Measurements from ENCODE around the gene MTHFR. TPM values are rescaled to one million over a fixed set of nuclear protein-coding genes. Genes with fewer than 3 reads are reported as not detected.
A peak's percentile ranks its signal among the peaks of the same experiment; 100 is the strongest.

Gene MTHFR
- total and polyA plus RNA-seq, 4 donors, result 5.5 to 29.0 (median 18.3) TPM

- Histone ChIP-seq H3K4me1 (ENCODE audit: control insufficient read depth in 4 of 4, insufficient read depth in 4 of 4, low read length in 3 of 4) (peaks cover 19 to 48% (median 37%) of the 10 kb centered on the region in 4 donors), H3K9me3 (ENCODE audit: control insufficient read depth in 4 of 4, low read length in 3 of 4) (no peaks in the 10 kb centered on the region), H3K9ac (ENCODE audit: low read depth in 1 of 2, low read length in 2 of 2) (peak overlapping the region; percentile 30 to 42), H3K27ac (ENCODE audit: low read depth in 1 of 2, low read length in 2 of 2) (peak overlapping the region; percentile 95 to 96), H3K4me3 (ENCODE audit: low read depth in 1 of 3, low read length in 3 of 3) (no peak overlapping the region), H3K27me3 (ENCODE audit: control insufficient read depth in 4 of 4, insufficient read depth in 4 of 4, low read length in 3 of 4) (no peaks in the 10 kb centered on the region), H3K36me3 (ENCODE audit: control insufficient read depth in 4 of 4, insufficient read depth in 3 of 4, low read depth in 1 of 4, low read length in 3 of 4) (peaks cover 3 to 24% (median 17%) of the 10 kb centered on the region in 4 donors)
- TF ChIP-seq ZBTB33 (IDR thresholded peaks at IDR 0.05), result no peak
- no peak for TF ChIP-seq YY1 (IDR thresholded peaks at IDR 0.05)
- TF ChIP-seq JUND (IDR thresholded peaks at IDR 0.05), result no peak
- TF ChIP-seq MAX (IDR thresholded peaks at IDR 0.05), result no peak
- no peak for TF ChIP-seq SP1 (IDR thresholded peaks at IDR 0.05)
- no peak for TF ChIP-seq FOXA2 (IDR thresholded peaks at IDR 0.05)
- TF ChIP-seq ATF3 (IDR thresholded peaks at IDR 0.05), result no peak
- TF ChIP-seq TAF1 (conservative IDR thresholded peaks at IDR 0.05), result no peak
- no peak for TF ChIP-seq RAD21 (IDR thresholded peaks at IDR 0.05)
- TF ChIP-seq FOXA1 (IDR thresholded peaks at IDR 0.05), result no peak
- TF ChIP-seq EGR1 (IDR thresholded peaks at IDR 0.05; ENCODE audit: low read depth in 2 of 2), result no peak
- TF ChIP-seq HNF4G (IDR thresholded peaks at IDR 0.05), result no peak
- TF ChIP-seq CTCF (IDR thresholded peaks at IDR 0.05; ENCODE audit: low read depth, low read length, missing input control), result no peak
- no peak for TF ChIP-seq HNF4A (conservative IDR thresholded peaks at IDR 0.05)
- no peak for TF ChIP-seq REST (IDR thresholded peaks at IDR 0.05)
- peak; percentile 73 for DNase-seq (ENCODE audit: low spot score)
- 53% methylated on average over 17 of the region's 17 CpGs for WGBS
Observed at GRCh38 chr1:11841245-11842153, 35.7 kb upstream of the MTHFR start.

Data from liver (tissue), 9 donors.